Right ventricle myocardium inferior (tissue), 1 donor: ENCODE measurements around the gene RREB1. TPM values are rescaled to one million over a fixed set of nuclear protein-coding genes. Genes with fewer than 3 reads are reported as not detected.

Source experiments
- ATAC-seq: fragments of 200-7000 bp; cut with Tn5 transposase; one replicate; pipeline ENCODE4 v1.9.1; 2020; ENCODE audit warnings: mild to moderate bottlenecking, moderate library complexity
- DNase-seq: peaks from one replicate; pipeline ENCODE4 v3.0.0; 2021; ENCODE audit errors: missing footprints
- intact Hi-C: fragments of 100-400 bp; cut with DNase I; formaldehyde crosslinking; loops from one replicate; pipeline ENCODE4 v1.11.0; 2022
- long read RNA-seq: library from polyadenylated mRNA; unstranded; transcript quantifications from one replicate; pipeline ENCODE4 v2.0.0, GENCODE V29; 2021
- total RNA-seq: library from RNA; stranded (reverse); fragmentation: NEBNext Ultra II Directional; extraction: Animal tissue kit (Norgen Biotek cat#: 25700); gene quantifications from one replicate; pipeline ENCODE4 v1.2.1, GENCODE V29; 2021
- donor health status: DM: no; HTN: yes; CAD: no; lungs with severe emphysema.

RREB1 gene, protein sequence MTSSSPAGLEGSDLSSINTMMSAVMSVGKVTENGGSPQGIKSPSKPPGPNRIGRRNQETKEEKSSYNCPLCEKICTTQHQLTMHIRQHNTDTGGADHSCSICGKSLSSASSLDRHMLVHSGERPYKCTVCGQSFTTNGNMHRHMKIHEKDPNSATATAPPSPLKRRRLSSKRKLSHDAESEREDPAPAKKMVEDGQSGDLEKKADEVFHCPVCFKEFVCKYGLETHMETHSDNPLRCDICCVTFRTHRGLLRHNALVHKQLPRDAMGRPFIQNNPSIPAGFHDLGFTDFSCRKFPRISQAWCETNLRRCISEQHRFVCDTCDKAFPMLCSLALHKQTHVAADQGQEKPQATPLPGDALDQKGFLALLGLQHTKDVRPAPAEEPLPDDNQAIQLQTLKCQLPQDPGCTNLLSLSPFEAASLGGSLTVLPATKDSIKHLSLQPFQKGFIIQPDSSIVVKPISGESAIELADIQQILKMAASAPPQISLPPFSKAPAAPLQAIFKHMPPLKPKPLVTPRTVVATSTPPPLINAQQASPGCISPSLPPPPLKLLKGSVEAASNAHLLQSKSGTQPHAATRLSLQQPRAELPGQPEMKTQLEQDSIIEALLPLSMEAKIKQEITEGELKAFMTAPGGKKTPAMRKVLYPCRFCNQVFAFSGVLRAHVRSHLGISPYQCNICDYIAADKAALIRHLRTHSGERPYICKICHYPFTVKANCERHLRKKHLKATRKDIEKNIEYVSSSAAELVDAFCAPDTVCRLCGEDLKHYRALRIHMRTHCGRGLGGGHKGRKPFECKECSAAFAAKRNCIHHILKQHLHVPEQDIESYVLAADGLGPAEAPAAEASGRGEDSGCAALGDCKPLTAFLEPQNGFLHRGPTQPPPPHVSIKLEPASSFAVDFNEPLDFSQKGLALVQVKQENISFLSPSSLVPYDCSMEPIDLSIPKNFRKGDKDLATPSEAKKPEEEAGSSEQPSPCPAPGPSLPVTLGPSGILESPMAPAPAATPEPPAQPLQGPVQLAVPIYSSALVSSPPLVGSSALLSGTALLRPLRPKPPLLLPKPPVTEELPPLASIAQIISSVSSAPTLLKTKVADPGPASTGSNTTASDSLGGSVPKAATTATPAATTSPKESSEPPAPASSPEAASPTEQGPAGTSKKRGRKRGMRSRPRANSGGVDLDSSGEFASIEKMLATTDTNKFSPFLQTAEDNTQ (N-terminal part only)
- total RNA-seq = 34.2 TPM
- long read RNA-seq, partial matches to known transcripts = 6 of 7 reads
- long read RNA-seq, other reads (novel, unspliced or antisense) = 1 of 7 reads

GRCh38 chr6:7107578-7108195 is at the start of gene RREB1:
Gene RREB1 (plus strand): TSS chr6:7107961. CDS start chr6:7181912, 73,951 bp downstream.
- ATAC-seq (peak; percentile 77), DNase-seq (peak; percentile 81)
- intact Hi-C loops = loop anchor here (2.0 to 10.0 kb wide), 6 partner anchors 33 to 420 kb away; no protein-coding TSS in a partner anchor

DNA sequence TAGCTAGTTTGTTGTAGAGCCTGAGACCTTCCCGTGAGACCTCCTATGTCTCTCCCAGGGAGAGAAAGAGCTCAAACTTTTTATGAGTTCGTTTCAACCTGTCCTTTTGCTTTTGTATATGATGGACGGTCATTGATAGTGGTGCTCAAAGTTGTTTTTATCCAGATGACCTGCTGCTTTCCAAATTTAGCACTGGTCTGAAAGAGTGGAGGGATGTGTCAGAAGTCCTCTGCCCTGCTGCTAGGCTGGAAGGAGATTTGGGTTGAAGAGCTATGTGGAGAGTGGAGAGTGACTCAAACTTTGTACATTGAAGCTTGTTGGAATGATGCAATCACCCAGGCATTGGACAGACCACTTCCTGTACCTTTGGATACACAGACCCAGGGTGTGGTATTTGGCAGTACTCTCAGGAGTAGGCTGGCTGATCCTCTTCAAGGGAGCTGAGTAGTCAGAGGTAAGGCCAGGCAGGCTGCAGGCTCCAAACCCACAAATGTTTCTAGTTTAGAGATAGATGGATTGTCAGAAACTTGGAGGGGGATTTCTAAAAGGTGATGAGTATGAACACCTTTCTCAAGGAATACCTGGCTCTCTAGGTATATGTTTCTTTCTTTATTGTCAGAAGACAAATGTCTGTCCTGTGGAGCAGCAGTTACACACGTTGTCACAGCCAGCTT is 49.4 kb upstream of the RREB1 start:
- intact Hi-C loops = no loop called here
- ATAC-seq (peak; percentile 28), DNase-seq (no peak)

DNA sequence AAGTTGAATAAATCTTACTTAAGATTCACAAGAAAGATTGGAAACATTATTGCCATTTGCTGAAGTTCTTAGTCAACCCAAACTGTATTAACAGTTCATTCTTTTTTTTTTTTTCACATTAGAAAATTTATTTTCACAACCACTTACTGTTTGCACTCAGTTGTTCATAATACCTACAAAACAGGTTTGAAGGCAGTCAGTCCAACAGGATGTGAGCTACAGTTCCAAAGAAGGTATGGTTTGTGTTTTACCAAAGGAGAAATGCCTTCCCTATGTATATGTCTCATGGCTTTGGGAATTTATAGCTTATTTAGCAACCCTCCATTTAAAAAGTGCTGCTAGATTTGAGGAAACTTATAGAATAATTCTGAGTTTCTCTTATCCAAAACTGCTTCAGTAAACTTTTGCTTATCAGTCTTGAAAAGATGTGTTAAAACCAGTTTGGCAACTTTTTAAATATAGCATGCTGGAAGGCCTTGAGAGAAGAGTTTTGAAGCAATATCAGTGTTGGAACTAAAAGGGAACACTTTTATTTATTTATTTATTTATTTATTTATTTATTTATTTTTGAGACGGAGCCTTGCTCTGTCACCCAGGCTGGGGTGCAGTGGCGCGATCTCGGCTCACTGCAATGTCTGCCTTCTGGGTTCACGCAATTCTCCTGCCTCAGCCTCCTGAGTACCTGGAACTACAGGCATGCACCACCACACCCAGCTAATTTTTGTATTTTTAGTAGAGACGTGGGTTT is 46.8 kb upstream of the RREB1 start:
- DNase-seq (no peak), ATAC-seq (no peak)
- intact Hi-C loops = no loop called here

- ATAC-seq = no peak
- no peak for DNase-seq
- intact Hi-C loops = no loop called here
These were observed 45.2 kb upstream of the RREB1 start for GRCh38 chr6:7062451-7063162.

DNA sequence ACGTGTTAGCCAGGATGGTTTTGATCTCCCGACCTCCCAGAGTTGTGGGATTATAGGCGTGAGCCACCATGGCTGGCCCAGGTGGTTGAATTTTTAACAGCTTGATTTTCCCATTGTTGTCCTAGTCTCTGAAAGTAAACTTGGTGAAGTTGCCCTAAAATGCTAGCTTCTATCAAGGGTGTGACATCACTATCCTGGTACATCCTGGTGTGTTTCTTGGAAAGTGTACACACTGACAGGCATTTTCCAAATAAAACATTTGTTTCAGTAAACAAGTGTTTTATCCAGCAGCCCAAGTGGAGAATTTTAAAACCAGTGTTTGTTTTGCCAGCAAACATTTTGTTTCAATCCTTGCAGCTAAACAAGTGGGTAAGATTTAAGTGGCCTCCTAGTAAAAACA is 40.5 kb upstream of the RREB1 start:
- ATAC-seq (no peak), DNase-seq (no peak)
- intact Hi-C loops = no loop called here

DNA sequence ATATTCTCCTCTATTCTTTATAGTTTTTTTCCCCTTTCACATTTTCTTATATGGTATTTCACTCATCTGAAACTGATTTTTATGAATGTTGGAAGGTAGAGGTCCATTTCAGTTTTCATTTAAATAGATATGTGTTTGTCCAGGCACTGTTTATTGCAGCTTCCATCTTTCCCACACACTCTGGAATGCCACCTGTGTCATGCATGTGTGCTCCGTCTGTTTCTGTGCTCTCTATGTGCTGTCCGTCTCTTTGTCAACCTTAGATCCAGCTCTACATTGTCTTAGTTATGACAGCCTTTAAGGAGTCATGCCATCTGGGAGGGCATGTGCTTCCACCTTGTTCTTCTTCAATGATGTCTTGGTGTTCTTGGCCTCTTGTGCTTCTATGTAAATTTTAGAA is 36.4 kb upstream of the RREB1 start:
- no peak for ATAC-seq
- intact Hi-C loops = no loop called here
- no peak for DNase-seq

GRCh38 chr6:7073082-7073820 is 34.5 kb upstream of the RREB1 start:
- intact Hi-C loops = no loop called here
- no peak for DNase-seq
- ATAC-seq = no peak

DNA sequence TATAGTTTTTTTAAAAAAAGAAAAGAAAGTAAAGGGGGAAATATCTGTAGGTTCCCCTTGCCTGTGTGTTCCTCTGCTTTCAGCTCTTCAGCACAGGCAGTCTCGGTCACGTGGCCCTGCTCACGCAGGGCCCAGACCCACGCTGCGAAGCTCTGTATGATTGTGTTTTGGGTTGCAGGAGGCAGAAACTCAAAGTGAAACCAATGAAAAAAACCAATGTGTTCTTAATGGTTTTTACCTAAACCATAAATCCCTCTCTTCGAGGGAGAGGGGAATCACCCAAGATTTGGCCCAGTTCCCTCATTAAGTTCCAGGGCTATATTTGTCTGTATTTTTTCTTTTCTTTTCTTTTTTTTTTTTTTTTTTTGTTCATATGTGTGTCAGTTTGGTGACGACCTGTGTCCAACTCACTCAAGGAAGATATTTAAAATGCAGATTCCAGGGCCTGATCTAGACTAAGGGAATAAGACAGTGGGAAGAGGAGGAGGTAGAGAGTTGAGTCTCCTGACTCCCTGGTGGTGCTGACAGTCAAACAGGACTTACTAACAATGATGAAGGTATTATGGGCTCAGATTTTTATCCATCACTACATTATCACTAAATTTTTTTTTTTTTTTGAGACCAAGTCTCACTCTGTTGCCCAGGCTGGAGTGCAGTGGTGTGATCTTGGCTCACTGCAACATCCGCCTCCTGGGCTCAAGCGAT is 33.8 kb upstream of the RREB1 start:
- DNase-seq (peak; percentile 82), ATAC-seq (peak; percentile 50)
- intact Hi-C loops = no loop called here

GRCh38 chr6:7074870-7075269 is 32.9 kb upstream of the RREB1 start:
- no peak for ATAC-seq
- intact Hi-C loops = no loop called here
- no peak for DNase-seq

- no peak for ATAC-seq
- intact Hi-C loops = no loop called here
These were observed 32.3 kb upstream of the RREB1 start for GRCh38 chr6:7075341-7076000.

DNA sequence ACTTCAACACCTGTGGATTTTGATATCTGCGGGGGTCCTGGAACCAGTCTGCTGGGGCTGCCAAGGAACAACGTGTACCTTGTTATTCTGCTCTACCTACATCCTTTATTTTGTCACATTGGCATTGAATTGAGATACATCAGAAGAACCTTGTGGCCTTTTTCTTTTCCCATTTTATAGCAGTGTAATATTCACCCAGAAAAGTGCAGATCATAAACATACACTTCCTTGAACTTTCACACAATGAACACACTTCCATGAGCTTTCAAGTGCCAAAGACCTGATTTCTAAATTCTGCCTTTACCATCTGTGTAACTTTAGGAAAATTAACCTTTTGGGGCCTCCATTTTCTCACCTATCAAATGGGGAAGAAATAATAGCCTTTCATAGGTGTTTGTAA is 29.9 kb upstream of the RREB1 start:
- DNase-seq (no peak), ATAC-seq (no peak)
- intact Hi-C loops = no loop called here

More at GRCh38 chr6:7075341-7076000, 32.3 kb upstream of the RREB1 start:
- no peak for DNase-seq

DNA sequence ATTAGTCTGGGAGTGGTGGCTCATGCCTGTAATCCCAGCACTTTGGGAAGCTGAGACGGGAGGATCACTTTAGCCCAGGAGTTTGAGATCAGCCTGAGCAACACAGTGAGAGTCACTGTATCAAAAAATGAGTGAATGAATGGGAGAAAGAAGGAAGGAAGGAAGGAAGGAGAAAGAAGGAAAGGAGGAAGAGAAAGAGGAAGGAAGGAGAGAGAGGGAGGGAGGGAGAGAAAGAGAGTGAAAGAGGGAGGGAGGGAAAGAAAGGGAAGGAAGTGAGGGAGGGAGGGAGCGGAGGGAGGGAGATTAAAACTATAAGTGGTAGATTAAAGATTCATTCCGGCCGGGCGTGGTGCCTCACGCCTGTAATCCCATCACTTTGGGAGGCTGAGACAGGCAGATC is 28.9 kb upstream of the RREB1 start:
- ATAC-seq (no peak), DNase-seq (no peak)
- intact Hi-C loops = no loop called here

DNA sequence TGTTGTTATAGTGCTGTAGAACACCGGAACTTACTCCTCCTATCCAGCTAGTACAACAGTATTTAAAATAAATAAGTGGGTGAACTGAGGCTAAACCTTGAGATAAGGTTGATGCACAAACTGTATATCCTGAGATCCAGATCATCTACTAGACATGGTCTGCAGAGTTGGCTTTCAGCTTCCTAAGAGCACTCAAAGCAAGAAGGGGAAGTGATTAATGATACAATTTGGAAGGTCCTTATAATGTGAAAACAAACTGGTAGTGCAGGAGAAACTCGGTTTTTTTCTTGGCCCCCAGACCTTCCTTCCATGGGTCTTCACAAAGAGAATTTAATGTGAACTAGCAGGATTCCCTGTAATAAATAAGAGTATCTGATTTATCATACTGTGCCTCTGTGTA is 27.4 kb upstream of the RREB1 start:
- intact Hi-C loops = no loop called here
- DNase-seq (no peak), ATAC-seq (no peak)

DNA sequence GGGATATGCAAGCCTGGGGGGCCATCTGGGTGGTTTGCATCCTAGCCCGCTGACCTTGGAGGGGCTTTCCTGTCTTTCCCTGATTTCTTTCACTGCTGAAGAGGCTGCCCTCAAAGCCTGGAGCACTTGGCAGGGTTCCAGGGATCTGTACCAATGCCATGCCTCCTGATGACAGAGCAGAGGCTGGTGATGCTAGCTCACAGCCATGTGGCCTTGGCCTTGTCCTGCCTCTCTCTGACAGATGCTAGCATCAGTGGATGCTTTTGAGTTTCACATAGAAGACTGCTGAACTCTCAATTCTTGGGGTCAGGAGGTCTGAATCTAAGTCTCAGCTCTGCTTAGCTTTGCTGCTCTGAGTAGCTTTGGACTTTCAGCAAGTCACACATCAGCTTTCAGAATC is 21.9 kb upstream of the RREB1 start:
- DNase-seq (no peak), ATAC-seq (peak; percentile 41)
- intact Hi-C loops = no loop called here

GRCh38 chr6:7086488-7086887 is 21.3 kb upstream of the RREB1 start:
- ATAC-seq = peak; percentile 80
- intact Hi-C loops = no loop called here
- DNase-seq = no peak
